GM18499 (cell line): Measurements from ENCODE around the gene SMARCD2.
"Not testable (repeated sequence)": the region's sequence is repeated elsewhere in the genome, so short reads cannot be mapped to it uniquely, and the experiment has no call there.

ENCODE experiments used
- ATAC-seq: cut with Tn5 transposase; IDR thresholded peaks from one replicate; pipeline ENCODE4 v1.9.1; 2021; ENCODE audit warnings: moderate number of reproducible peaks; ENCODE audit not compliant: insufficient read depth, unreplicated experiment

Gene SMARCD2

GRCh38 chr17:63817736-63818385 is 24.6 kb downstream of the SMARCD2 start:
- no peak for ATAC-seq

- no peak for ATAC-seq
These were observed 25.8 kb downstream of the SMARCD2 start for GRCh38 chr17:63816669-63817068.

DNA sequence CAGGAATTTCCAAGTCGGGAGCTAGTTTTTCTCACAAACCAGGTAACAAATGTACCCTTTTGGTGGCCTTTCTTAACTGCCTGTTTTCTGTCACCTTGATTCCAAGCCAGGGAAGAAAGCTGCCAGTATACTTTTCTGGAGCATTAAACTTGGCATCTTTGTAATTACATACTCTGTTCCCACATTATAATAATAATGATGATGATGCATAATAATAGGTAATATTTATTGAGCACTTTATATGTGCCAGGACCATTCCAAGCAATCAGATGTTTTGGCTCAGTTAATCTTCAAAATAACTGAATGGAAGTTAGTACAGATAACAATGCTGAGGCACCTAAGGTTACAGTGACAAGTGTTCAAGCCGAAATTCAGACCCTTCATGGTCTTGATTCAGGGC is 26.4 kb downstream of the SMARCD2 start:
- ATAC-seq = no peak

DNA sequence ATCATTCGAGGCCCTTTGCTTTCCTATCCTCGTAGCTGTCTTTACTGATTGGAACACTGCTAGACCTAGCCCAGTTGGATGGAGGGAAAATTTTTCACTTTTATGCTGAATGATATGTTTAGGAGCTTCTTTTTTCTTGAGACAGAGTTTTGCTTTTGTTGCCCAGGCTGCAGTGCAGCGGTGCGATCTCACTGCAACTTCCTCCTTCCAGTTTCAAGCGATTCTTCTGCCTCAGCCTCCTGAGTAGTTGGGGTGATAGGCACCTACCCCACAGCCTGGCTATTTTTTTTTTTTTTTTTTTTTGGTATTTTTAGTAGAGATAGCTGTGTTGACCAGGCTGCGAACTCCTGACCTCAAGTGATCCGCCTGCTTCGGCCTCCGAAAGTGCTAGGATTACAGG is 32.5 kb downstream of the SMARCD2 start:
- no peak for ATAC-seq

DNA sequence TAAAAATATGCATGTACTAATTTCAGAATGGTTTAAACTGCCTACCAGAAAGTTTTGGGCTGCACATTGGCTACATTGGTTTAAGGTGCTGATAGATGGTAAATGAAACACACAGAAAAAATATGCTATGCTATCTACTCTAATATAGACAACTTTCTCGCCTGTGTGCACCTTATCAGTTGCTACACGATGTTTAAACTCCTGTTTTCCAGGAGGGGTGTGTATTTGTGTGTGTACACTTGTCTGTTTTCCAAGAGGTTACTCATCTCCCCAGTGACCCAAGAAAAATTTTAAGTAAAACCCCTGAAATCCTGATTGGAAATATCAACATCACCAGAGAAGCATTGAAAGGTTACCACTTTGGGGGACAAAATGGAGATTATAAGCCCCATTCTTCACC is 36.9 kb downstream of the SMARCD2 start:
- no peak for ATAC-seq

DNA sequence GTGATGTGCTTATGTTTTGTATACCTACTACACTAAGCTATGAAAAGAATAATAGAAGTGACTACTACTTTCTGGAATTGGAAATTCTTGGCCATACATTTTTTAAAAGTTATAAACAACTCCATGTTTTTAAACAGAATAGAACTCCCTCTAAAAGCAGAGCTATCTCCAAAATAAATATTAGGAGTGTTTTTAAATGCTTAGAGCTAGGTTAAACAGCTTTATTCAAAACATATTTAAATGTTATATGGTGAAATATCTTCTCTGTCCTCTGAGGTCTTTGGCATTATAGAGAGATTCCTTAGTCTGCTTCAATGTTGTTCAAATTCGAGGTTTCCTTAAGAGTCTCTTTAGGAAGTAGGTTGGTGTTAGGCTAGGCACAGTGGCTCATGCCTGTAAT is 38.2 kb downstream of the SMARCD2 start:
- no peak for ATAC-seq

- no peak for ATAC-seq
These were observed 41.7 kb downstream of the SMARCD2 start for GRCh38 chr17:63800783-63801182.

- no peak for ATAC-seq
These were observed 43.8 kb downstream of the SMARCD2 start for GRCh38 chr17:63798572-63799106.

DNA sequence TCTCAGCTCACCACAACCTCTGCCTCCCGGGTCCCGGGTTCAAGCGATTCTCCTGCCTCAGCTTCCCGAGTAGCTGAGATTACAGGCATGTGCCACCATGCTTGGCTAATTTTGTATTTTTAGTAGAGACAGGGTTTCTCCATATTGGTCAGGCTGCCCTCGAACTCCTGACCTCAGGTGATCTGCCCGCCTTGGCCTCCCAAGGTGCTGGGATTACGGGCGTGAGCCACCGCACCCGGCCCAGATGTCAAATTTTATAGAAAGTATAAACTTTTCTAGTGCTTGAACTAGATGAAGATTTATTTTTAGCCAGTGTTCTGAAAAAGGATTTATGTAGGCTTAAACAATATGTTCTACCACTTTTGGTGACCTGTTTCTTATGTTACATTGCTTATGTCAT is 46.1 kb downstream of the SMARCD2 start:
- ATAC-seq = not testable (repeated sequence)

DNA sequence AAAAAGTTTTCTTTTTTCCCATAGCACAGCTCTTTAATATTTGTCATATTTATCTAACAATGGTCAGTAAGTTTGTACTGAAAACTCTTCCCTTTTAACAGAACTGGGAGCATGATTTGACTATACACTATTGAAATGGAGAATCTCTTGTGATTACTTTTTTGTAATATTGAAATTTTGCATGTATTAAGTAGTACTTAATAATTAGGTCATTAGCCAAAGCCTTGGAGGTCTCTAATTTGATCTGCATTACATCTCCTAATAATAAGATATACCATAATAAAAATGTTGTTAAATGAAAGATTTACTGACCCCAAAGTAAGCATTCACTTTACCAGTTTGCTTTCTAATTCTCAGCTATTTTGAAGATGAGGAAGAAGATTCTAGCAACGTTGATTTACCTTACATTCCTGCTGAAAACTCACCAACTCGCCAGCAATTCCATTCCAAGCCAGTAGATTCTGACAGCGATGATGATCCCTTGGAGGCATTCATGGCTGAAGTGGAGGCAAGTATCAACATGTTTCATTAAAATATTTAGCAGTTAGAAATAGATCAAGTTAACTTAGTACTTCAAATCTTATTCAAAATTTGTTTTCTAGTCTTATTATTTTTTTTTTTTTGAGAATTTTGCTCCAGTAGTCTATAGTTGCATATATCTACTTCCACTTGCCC is 50.3 kb downstream of the SMARCD2 start:
- no peak for ATAC-seq

- no peak for ATAC-seq
These were observed 52.4 kb downstream of the SMARCD2 start for GRCh38 chr17:63790057-63790456.

DNA sequence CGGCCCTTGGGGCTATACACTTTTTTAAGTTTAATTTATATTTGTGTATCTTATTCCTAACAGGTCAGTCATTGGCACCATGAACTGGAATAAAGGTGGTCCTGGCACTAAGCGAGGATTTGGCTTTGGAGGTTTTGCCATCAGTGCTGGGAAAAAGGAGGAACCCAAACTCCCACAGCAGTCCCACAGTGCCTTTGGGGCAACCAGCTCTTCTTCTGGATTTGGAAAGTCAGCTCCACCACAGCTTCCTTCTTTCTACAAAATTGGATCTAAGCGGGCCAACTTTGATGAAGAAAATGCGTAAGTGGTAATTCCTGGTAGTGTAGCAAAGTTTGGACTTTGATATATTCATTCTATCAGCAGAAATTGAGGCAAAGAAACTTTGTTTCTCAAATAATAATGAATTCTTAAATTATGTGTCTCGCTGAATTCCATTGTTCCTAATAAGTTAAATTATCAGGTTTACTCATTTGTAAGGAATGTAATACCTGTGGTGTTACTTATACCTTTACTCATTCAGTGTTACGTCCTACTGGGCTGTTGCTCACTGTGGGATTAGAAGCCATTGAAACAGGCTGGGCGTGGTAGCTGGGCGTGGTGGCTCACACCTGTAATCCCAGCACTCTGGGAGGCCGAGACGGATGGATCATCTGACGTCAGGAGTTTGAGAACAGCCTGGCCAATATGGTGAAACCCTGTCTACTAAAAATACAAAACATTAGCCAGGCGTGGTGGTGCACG is 55.3 kb downstream of the SMARCD2 start:
- no peak for ATAC-seq

DNA sequence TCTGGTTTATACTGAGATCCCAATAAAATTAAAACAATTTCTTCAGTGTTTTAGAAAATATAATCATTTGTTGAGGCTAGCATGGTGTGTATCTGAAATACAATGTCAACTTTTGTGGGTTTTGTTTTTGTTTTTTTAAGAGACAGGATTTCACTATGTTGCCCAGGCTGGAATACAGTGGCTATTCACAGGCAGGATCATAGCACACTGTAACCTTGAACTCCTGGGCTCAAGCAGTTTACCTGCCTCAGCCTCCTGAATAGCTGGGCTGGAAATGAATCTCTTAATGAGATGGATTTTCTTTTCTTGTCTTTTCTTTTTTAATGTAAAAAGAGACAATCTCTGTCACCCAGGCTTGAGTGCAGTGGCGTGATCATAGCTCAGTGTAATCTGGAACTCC is 56.4 kb downstream of the SMARCD2 start:
- no peak for ATAC-seq

DNA sequence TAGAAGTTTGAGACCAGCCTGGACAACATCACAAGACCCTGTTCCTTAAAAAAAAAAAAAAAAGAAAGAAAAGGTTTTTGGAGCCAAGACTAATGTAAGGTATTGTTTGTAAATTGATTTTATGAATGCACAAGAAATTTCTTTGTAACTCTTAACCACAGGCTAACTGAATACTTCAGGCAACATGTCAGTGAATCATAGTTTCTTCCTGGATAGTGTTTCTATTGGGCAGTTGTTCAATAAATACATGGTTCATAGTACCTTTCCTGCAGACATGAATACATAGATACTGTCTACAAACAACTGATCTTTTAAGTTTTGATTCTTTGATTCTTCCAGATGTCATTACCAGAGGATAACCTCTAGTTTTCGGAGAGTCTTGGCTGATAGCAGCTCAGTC is 56.9 kb downstream of the SMARCD2 start:
- ATAC-seq = no peak

DNA sequence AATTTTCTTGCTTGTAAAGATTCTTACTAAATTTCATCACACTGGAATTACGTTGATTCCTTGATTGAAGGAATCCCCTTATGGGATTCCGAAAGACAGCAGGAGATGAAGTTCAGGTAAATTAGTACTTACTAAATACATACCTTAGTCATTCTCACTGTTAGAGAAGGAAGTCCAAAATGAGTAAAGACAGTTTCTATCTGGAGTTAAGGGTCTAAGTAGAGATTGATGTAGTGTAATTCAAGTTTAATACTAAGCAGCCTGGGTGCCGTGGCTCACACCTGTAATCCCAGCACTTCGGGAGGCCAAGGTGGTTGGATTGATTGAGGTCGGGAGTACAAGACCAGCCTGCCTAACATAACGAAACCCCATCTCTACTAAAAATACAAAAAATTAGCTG is 59.0 kb downstream of the SMARCD2 start:
- ATAC-seq = no peak
